ENCODE measurements around the gene GTF2H2C_2.
"Not testable (repeated sequence)": the region's sequence is repeated elsewhere in the genome, so short reads cannot be mapped to it uniquely, and the experiment has no call there.

DNA sequence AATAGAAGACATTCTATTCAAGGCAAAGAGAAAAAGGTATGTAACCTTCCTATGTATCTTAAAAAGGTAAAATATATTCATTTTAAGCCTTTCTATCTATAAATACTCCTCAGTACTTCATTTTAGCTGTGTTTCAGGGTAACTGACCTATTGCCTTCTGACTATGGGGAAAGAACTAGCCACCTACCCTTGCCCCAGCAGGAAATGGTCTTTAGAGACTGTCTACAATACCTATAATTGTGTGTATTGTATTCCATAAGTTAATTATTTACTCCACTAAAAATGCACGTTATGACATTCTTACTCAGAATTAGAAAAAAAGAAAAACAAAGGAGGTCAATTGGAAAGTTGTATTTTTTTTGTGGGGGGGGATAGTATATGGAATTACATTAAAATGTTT, 6.2 kb downstream of the GTF2H2C_2 start:
- TF ChIP-seq, protein P1, sequence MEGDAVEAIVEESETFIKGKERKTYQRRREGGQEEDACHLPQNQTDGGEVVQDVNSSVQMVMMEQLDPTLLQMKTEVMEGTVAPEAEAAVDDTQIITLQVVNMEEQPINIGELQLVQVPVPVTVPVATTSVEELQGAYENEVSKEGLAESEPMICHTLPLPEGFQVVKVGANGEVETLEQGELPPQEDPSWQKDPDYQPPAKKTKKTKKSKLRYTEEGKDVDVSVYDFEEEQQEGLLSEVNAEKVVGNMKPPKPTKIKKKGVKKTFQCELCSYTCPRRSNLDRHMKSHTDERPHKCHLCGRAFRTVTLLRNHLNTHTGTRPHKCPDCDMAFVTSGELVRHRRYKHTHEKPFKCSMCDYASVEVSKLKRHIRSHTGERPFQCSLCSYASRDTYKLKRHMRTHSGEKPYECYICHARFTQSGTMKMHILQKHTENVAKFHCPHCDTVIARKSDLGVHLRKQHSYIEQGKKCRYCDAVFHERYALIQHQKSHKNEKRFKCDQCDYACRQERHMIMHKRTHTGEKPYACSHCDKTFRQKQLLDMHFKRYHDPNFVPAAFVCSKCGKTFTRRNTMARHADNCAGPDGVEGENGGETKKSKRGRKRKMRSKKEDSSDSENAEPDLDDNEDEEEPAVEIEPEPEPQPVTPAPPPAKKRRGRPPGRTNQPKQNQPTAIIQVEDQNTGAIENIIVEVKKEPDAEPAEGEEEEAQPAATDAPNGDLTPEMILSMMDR (IDR thresholded peaks at IDR 0.05) = not testable (repeated sequence)
- not testable (repeated sequence) for TF ChIP-seq EZH2, EZH2phosphoT487 (IDR thresholded peaks at IDR 0.05)

All from neural progenitor cell (in vitro differentiated cells).